HUES6 (cell line): Measurements from ENCODE around the gene KREMEN1.

ENCODE experiments used
- H3K27ac ChIP-seq: 2 replicates; pipeline ENCODE4 v1.7.0; 2013; ENCODE audit warnings: low read depth, mild to moderate bottlenecking, low read length, inconsistent platforms
- H3K27me3 ChIP-seq: 2 replicates; pipeline ENCODE4 v1.6.1; 2013; ENCODE audit warnings: low read length; ENCODE audit not compliant: control insufficient read depth, insufficient read depth
- H3K36me3 ChIP-seq: 2 replicates; pipeline ENCODE4 v1.6.1; 2013; ENCODE audit warnings: low read length; ENCODE audit not compliant: control insufficient read depth, insufficient read depth
- H3K4me1 ChIP-seq: 2 replicates; pipeline ENCODE4 v1.6.1; 2013; ENCODE audit warnings: low read length; ENCODE audit not compliant: control insufficient read depth, insufficient read depth
- H3K4me3 ChIP-seq: 2 replicates; pipeline ENCODE4 v1.5.1; 2013; ENCODE audit warnings: low read depth, low read length
- H3K9ac ChIP-seq: one replicate; pipeline ENCODE4 v1.6.1; 2013; ENCODE audit warnings: mild to moderate bottlenecking, low read length
- H3K9me3 ChIP-seq: 2 replicates; pipeline ENCODE4 v1.6.1; 2013; ENCODE audit warnings: low read depth, low read length; ENCODE audit not compliant: control insufficient read depth, insufficient read depth

The KREMEN1 gene

GRCh38 chr22:29122041-29122440 lies 49.2 kb downstream of the KREMEN1 start:
- Histone ChIP-seq H3K36me3 (peaks cover 2% of the 10 kb centered on the region; the same call in 1 of the 2 replicates), H3K27ac (no peak overlapping the region), H3K27me3 (no peaks in the 10 kb centered on the region), H3K9ac (no peak overlapping the region), H3K4me3 (no peak overlapping the region), H3K4me1 (no peaks in the 10 kb centered on the region), H3K9me3 (peaks cover 10% of the 10 kb centered on the region)

- Histone ChIP-seq H3K36me3 (peaks cover 2% of the 10 kb centered on the region; the same call in 1 of the 2 replicates), H3K4me1 (peaks cover 6% of the 10 kb centered on the region; the same call in 1 of the 2 replicates)
These were observed 52.1 kb downstream of the KREMEN1 start for GRCh38 chr22:29124777-29125442.

GRCh38 chr22:29125443-29125778 lies 52.6 kb downstream of the KREMEN1 start:
- Histone ChIP-seq H3K4me1 (peaks cover 6% of the 10 kb centered on the region; the same call in 1 of the 2 replicates), H3K4me3 (no peak overlapping the region), H3K27ac (no peak overlapping the region), H3K36me3 (peaks cover 2% of the 10 kb centered on the region; the same call in 1 of the 2 replicates), H3K9me3 (peaks cover 2% of the 10 kb centered on the region), H3K9ac (no peak overlapping the region), H3K27me3 (no peaks in the 10 kb centered on the region)

More at GRCh38 chr22:29124777-29125442, 52.1 kb downstream of the KREMEN1 start:
- peaks cover 5% of the 10 kb centered on the region for H3K9me3 ChIP-seq
- H3K27me3 ChIP-seq = no peaks in the 10 kb centered on the region
- no peak overlapping the region for H3K27ac ChIP-seq
- H3K9ac ChIP-seq = no peak overlapping the region
- H3K4me3 ChIP-seq = no peak overlapping the region

- H3K36me3 ChIP-seq = peaks cover 2% of the 10 kb centered on the region; the same call in 1 of the 2 replicates
These were observed 53.0 kb downstream of the KREMEN1 start for GRCh38 chr22:29125844-29126243.

GRCh38 chr22:29126670-29127395 lies 54.0 kb downstream of the KREMEN1 start:
- Histone ChIP-seq H3K4me3 (no peak overlapping the region), H3K27me3 (no peaks in the 10 kb centered on the region), H3K9ac (no peak overlapping the region), H3K36me3 (no peaks in the 10 kb centered on the region), H3K4me1 (peaks cover 6% of the 10 kb centered on the region; the same call in 1 of the 2 replicates), H3K27ac (no peak overlapping the region), H3K9me3 (no peaks in the 10 kb centered on the region)

More at GRCh38 chr22:29125844-29126243, 53.0 kb downstream of the KREMEN1 start:
- H3K27me3 ChIP-seq = no peaks in the 10 kb centered on the region
- H3K9me3 ChIP-seq = no peaks in the 10 kb centered on the region
- H3K9ac ChIP-seq = no peak overlapping the region
- peaks cover 6% of the 10 kb centered on the region; the same call in 1 of the 2 replicates for H3K4me1 ChIP-seq
- no peak overlapping the region for H3K27ac ChIP-seq
- no peak overlapping the region for H3K4me3 ChIP-seq

- Histone ChIP-seq H3K9me3 (no peaks in the 10 kb centered on the region), H3K27ac (no peak overlapping the region), H3K27me3 (no peaks in the 10 kb centered on the region), H3K4me3 (no peak overlapping the region), H3K9ac (no peak overlapping the region), H3K4me1 (peaks cover 6% of the 10 kb centered on the region; the same call in 1 of the 2 replicates), H3K36me3 (no peaks in the 10 kb centered on the region)
These were observed 56.3 kb downstream of the KREMEN1 start for GRCh38 chr22:29128891-29129807.

GRCh38 chr22:29129808-29130140 lies 56.9 kb downstream of the KREMEN1 start:
- no peak overlapping the region for H3K27ac ChIP-seq
- no peaks in the 10 kb centered on the region for H3K27me3 ChIP-seq
- H3K4me1 ChIP-seq = peaks cover 6% of the 10 kb centered on the region; the same call in 1 of the 2 replicates
- H3K36me3 ChIP-seq = no peaks in the 10 kb centered on the region
- H3K9ac ChIP-seq = no peak overlapping the region
- H3K4me3 ChIP-seq = no peak overlapping the region
- H3K9me3 ChIP-seq = no peaks in the 10 kb centered on the region

- H3K4me1 ChIP-seq = peaks cover 6% of the 10 kb centered on the region; the same call in 1 of the 2 replicates
- H3K27ac ChIP-seq = no peak overlapping the region
- no peak overlapping the region for H3K9ac ChIP-seq
- H3K9me3 ChIP-seq = no peaks in the 10 kb centered on the region
- no peaks in the 10 kb centered on the region for H3K27me3 ChIP-seq
- no peak overlapping the region for H3K4me3 ChIP-seq
- no peaks in the 10 kb centered on the region for H3K36me3 ChIP-seq
These were observed 57.6 kb downstream of the KREMEN1 start for GRCh38 chr22:29130476-29130875.

GRCh38 chr22:29133603-29134133 lies 60.8 kb downstream of the KREMEN1 start:
- Histone ChIP-seq H3K36me3 (peaks cover 2% of the 10 kb centered on the region; the same call in 1 of the 2 replicates), H3K9ac (no peak overlapping the region), H3K4me1 (peaks cover 6% of the 10 kb centered on the region; the same call in 1 of the 2 replicates), H3K9me3 (no peaks in the 10 kb centered on the region), H3K27me3 (no peaks in the 10 kb centered on the region), H3K27ac (no peak overlapping the region), H3K4me3 (no peak overlapping the region)

GRCh38 chr22:29134448-29134847 lies 61.6 kb downstream of the KREMEN1 start:
- H3K4me1 ChIP-seq = peaks cover 3% of the 10 kb centered on the region; the same call in 1 of the 2 replicates
- H3K36me3 ChIP-seq = peaks cover 7% of the 10 kb centered on the region; the same call in 1 of the 2 replicates
- no peak overlapping the region for H3K4me3 ChIP-seq
- no peaks in the 10 kb centered on the region for H3K9me3 ChIP-seq
- H3K9ac ChIP-seq = no peak overlapping the region
- no peak overlapping the region for H3K27ac ChIP-seq
- no peaks in the 10 kb centered on the region for H3K27me3 ChIP-seq
